GM21381 (cell line): ENCODE results near the gene CEP20.

ENCODE experiments used
- ATAC-seq: cut with Tn5 transposase; IDR thresholded peaks from one replicate; pipeline ENCODE4 v1.9.1; 2021; ENCODE audit warnings: mild to moderate bottlenecking, moderate library complexity; ENCODE audit not compliant: unreplicated experiment

Gene CEP20

DNA sequence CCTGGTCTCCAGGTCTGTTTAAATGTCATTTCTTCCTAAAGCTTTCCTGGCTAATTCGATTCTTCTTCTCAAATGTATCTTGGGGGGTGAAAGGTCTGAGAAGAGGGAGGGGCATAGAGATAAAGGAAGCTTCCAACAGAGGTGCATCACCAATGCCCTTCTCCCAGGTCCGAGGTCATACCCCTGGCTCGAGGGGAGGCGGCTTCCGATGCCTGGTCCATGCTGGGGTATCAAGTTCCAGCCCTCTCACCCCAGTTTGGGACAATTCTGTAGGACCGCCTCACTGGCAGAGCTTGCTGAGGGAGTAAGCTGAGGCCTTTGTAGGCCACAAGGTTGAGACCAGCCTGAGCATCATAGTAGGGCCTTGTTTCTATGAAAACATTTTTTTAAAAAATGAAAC, 10.3 kb upstream of the CEP20 start:
- no peak for ATAC-seq

DNA sequence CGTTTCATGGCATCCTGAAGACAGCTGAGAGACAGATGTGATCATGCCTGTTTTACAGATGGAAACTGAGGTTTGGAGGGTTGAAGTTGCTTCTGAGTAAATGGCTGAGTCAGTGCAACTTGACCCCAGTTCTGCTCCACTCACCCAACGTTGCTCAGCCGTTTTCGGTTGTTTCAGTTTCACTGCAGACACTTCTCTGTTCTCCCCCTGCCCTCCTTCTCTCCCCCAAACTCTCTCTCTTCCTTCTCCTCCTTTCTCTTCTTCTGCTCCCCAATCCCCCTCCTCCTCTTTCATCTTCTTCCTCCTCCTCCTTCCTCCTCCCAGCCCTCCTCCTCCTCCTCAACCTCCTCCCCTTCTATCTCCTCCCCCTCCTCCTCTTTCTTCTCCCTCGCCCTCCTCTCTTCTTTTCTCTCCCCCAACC, 9.4 kb upstream of the CEP20 start:
- no peak for ATAC-seq

DNA sequence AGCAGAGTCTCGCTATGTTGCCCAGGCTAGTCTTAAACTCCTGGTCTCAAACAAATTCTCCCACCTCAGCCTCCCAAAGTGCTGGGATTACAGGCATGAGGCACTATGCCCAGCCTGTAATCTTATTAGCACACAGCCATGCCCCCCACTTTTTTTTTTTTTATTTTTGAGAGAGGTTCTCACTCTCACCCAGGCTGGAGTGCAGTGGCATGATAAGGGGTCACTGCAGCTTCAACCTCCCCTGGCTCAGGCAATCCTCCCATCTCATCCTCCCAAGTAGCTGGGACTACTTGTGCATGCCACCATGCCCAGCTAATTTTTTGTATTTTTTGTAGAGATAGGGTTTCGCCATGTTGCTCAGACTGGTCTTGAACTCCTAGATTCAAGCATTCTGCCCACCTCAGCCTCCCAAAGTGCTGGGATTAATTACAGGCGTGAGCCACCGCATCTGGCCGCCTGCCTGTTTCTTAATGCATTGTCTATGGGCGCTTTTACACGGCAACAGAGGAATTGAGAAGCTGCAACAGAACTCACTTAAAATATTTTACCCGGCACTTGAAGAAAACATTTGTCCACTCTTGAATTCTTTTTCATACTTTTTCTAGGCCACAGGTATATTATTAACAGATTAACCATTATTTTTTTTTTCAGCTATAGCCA, 8.8 kb upstream of the CEP20 start:
- ATAC-seq = no peak

DNA sequence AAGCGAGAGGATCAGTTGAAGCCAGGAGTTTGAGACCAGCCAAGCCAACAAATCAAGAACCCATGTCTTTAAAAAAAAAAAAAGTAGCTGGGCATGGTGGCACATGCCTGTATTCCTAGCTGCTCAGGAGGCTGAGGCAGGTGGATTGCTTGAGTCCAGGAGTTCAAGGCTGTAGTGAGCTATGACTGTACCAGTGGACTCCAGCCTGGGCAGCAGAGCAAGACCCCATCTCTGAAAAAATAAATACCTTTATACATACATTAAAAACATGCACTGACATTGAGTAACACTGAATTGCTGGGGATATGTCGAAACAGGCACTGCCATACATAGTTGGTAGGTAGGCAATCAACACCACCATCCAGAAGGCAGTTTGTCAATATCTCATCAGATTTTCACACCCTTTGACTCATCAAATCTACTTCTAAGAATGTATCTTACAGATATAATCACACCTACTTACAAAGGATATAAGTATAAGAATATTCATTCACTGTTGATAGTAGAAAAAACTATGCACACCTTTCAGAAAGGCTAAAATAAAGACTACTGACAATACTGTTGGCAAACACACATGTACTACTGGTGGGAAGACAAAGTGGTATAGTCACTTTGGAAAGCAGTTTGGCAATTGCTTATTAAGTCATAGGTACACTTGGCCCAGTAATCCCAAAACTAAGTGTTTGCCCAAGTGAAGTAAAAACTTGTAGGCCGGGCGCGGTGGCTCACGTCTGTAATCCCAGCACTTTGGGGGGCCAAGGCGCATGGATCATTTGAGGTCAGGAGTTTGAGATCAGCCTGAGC, 6.4 kb upstream of the CEP20 start:
- no peak for ATAC-seq

DNA sequence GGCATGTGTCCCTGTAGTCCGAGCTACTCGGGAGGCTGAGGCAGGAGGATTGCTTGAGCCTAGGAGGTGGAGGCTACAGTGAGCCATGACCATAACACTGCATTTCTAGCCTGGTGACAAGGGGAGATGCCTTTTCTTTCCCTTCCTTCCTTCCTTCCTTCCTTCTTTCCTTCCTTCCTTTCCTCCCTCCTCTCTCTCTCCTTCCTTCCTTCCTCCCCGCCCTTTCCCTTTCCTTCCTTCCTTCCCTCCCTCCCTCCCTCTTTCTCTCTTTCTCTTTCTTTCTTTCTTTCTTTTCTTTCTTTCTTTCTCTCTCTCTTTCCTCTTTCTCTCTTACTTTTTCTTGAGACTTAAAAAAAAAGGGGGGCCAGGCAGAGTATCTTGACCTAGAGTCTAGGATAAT, 3.1 kb upstream of the CEP20 start:
- no peak for ATAC-seq

DNA sequence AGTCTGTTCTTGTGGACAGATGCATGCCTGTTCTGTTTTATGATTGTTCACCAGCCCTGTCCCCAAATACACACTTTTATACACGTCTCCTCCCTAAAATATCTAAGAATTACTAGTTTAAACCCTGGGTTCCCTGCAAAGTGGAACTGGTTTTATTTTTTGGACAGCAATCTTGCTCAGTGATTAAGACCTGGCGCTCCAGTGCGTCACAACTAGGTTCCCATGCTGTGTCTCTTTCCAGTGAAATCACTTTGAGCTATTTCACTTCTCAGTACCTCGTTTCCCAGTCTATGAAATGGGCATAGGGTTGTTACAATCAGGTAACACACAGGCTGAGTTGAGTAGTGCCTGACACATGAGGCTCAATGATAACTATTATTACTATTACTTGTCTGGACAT, 1.1 kb downstream of the CEP20 start:
- no peak for ATAC-seq

DNA sequence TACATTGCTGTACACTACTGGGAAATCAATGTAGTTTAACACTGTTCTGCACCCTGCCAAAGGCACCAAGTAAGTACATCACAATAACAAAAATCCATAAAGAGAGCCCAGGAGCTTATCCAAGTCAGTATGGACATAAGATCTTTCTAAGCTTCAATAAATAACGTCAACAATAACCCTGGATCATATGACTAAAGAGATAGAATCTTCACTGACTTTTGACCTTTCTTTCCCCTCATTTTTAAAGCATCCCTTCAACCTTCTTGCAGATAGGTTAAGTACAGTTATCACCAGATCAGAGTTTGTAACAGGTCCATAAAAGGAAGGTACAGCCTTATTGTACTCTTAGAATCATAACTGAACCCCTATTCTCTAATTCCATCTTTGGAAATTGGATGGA, 2.3 kb downstream of the CEP20 start:
- no peak for ATAC-seq

DNA sequence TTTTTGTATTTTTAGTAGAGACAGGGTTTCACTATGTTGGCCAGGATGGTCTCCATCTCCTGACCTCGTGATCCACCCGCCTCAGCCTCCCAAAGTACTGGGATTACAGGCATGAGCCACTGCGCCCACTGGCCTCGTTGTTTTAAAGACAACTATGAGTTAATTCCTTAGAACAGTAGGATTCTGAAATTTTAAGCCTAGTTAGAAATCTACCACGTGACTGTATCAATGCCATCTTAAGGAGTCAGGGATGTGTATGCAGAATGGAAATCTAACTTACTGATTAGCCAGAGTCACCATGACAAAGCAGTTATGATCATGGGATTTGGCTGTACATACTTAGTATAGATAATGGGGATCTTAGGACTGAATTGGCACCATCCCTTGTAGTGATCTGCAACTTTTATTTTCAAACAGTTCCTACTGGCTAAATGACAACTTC, 2.8 kb downstream of the CEP20 start:
- ATAC-seq = no peak

DNA sequence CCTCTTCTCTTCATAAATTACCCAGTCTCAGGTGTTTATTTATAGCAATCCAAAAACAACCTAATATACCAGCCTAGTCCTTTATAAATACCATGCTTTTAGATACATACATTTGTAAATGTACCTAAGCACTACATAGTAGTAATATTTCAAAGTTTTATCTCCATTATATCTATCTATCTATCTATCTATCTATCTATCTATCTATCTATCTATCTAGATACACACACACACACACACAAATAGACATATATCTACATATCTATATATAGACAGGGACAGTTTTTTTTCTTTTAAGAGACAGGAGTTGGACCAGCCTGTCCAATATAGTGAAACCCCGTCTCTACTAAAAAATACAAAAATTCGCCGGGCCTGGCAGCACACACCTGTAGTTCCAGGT, 5.8 kb downstream of the CEP20 start:
- no peak for ATAC-seq

DNA sequence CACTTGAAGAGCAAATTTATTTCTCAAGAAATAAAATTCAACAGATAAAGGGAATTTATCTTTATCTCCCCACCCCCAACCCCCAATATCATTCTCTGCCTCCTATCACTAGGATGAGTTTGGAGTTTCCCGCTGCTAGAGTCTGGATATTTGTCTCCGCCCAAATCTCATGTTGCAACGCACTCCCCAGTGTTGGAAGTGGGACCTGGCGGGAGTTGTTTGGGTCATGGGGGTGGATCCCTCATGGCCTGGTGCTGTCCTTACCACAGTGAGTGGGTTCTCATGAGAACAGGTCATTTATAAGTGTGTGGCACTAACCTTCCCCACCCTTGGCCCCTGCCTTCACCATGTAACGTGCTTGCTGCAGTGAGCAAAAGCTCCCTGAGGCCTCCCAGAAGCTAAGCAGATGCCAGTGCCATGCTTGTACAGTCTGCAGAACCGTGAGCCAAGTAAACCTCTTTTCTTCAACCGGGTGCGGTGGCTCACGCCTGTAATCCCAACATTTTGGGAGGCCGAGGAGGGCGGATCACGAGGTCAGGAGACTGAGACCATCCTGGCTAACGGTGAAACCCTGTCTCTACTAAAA, 6.5 kb downstream of the CEP20 start:
- ATAC-seq = no peak

DNA sequence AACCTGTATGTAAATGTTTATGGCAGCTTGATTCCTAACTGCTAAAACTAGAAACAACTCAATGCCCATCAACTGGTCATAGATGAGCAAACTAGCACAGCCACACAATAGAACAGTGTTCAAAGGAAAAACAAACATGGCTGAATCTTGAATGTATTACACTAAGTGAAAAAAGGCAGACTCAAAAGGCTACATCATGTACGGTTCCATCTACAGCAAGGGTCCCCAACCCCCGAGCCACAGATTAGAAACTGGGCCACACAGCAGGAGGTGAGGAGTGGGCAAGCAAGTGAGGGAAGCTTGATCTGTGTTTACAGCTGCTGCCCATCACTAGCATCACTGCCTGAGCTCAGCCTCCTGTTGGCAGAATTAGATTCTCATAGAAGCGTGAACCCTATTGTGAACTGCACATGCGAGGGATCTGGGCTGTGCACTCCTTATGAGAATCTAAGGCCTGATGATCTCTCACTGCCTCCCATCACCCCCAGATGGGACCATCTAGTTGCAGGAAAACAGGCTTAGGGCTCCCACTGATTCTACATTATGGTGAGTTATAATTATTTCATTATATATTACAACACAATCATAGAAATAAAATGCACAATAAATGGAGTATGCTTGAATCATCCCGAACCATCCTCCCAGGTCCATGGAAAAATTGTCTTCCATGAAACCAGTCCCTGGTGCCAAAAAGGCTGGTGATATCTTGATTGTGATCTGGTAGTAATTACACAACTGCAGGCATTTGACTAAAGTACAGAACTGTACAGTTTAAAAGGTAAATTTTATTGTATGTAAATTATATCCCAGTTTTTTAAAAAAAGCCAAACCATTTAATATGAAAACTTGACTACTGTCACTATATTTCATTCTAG, 7.7 kb downstream of the CEP20 start:
- ATAC-seq = no peak

DNA sequence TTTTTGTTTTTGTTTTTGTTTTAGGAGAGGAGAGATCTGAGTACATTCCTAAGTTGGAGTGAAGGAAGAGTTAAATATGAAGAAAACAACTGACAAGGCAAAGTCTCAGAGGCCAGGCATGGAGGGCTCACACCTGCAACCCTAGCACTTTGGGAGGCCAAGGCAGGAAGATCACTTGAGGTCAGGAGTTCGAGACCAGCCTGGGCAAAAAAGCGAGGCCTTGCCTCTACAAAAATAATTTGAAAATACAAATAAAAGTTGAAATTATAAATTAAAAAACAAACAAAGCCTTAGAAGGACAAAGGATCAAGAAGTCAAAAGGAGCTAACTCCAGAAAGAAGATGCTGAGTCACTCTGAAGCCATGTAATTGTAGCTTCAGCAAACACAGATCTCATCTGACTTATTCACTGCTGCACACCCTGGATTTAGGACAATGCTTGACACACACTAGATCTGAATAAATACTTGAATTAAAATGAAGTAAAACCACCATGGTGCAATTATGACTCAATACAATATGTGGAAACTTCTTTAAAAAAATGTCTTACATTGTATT, 9.1 kb downstream of the CEP20 start:
- ATAC-seq = no peak

DNA sequence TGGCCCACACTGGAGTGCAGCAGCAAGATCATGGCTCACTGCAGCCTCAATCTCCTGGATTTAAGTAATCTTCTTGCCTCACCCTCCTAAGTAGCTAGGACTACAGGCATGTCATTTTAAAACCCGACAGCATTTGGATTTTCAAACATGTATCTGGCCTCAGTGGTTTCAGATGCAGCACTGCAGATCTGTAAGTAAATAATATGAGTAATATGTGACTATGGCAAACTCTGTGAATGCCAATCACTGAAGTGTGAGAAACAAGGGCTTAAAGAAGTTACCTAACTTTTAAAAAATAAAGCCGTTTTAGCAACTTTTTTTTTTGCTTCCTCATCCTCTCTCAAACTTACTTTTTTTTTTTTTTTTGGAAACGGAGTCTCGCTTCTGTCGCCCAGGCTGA, 11.9 kb downstream of the CEP20 start:
- no peak for ATAC-seq

DNA sequence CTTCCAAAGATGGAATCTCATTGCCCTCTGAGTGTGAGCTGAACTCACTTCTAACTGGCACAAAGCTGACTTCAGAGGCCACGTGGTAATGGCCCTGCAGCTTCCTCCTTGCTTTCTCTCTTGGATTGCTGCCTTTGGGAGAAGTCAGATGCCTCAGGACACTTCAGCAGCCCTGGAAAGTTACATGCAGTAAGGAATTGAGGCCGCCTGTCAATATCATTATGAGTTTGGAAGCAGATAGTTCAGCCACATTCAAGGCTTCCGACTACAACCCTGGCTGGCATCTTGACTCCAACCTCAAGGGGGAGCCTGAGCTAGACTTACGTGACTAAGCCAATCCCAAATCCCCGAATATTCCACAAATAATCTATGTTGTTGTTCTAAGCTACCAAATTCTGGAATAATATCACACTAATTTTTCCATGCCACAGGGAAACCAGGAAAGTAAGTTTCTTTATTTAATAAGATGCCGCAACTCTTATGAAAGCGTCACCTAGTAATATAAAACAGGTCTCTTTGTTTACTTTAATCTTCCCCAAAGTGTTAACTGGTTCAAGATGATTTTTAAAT, 13.6 kb downstream of the CEP20 start:
- no peak for ATAC-seq

DNA sequence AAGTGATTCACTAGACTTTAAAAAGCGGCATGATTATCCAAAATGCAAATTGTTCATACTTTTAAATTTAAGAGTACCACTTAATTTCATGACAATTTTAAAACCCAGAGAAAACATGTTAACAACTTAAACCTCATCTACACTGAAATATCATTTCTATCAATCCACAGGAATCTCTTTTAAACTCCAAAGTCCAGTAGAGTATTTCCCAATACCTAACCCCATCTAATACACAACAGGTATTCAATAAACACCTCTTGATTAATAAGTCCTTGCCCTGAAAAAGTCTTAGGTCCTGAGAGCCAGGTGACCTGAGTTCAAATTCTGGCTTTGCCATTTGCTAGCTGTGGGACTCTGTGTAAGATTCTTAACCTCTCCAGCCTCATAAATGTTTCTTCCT, 14.7 kb downstream of the CEP20 start:
- ATAC-seq = no peak

DNA sequence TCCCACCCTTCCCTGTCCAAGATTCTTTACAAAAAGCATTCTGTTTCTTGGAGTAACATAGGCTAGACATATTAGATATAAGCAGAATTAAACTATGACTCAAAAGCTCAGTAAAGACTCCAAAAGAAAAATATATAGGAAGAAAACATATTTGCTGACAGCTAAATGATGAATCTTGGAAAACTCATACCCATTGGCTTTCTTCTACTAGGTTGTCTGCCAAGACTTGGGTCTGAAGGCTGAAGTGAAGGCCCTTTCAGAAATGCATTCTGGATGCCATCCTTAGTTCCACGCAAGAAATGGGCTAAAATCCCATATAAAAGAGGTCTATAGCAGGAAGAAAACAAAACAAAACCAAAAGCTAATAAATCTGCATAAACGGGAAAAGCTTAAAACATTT, 15.1 kb downstream of the CEP20 start:
- no peak for ATAC-seq

DNA sequence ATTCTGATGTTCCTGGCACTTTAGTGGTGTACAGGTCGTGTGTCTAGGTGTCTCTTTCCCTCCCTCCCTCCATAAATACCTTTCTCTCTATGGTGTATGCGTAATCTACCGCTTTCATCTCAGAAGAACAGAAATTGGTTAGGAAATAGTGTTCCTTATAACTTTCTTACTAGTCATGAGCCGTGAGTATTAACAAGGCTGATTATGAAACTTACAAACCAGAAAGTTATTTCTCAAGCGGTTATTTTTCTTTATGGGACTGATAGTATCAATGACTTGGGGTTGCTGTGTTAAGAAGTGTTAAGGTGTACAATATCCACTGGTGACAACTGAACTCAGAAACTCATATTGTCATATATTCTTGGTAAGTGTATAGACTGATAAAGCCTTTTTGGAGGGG, 18.4 kb downstream of the CEP20 start:
- ATAC-seq = no peak

DNA sequence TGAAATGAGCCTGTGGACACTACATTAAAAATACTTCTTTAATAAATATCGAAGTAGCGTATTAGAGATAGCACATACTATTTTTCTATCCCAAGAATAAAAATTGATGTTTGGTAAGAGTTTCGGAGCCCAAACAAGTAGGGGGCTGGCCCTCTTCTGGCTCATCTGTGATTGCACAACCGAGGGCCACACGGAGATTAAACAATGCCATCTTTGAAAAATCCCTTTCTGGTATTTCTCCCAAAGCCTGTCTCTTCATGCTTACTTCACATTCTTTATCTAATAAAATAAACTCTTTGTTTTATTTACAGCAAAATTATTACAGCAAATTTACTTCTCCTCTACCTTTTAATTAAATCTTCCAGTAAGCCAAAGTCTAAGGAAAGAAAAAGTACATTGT, 22.0 kb downstream of the CEP20 start:
- ATAC-seq = no peak

DNA sequence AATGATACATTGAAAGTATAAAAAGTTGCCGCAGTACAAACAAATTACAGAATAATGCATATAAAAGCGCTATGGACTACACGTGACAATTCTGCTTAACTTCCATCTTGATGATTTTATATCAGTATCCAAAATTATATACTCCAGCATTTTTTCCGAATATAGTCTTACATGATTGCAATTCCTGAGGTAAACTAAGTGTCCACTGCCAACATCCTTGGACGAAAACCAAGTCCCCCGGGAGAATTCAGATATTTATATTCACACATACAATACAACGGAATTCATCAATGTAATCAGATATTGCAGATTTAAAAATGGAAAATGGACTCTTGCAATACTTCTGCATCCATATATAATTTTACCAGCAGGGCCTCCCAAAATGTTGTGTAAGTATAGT, 22.7 kb downstream of the CEP20 start:
- no peak for ATAC-seq

DNA sequence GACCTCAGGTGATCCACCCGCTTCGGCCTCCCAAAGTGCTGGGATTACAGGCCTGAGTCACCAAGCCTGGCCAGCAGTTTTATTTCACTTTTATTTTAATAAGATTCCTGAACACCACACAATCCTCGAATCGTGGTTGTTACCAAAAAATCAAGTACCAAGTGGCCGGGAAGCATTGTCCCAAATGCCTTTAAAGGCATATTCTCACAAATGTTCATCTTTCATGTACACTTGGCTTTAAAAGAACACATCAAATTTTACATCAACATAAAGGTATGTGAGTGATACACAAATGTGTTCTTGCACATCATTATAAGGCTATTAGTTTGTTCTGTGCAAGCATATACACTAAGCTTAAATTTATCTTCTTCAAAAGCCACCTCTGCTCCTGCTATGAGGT, 23.5 kb downstream of the CEP20 start:
- no peak for ATAC-seq

DNA sequence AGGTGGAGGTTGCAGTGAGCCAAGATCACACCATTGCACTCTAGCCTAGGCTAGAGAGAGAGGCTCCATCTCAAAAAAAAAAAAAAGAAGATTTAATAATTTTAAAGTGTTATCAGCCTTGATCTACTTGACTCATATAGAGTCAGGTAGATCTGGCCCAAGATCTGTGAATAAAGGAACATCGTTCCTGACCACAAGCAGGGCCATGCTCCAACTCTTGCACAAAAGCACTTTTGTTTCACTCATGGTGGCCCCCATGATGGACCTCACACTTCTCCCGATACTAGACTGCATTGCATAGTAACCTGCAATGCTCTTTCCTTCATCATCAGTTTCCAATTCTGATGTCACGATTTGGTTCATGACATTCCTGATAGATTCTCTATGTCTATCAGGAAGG, 26.4 kb downstream of the CEP20 start:
- ATAC-seq = no peak
